Prostate gland (tissue), 2 donors: ENCODE data around the gene IDS.

Source experiments
- CTCF ChIP-seq, 4 experiments: fragments of 200-600 bp in 2 of 4; fragments of 450-650 bp in 2 of 4; sonication (generic) in 2 of 4; IDR thresholded peaks; 1 replicate in 3 of 4; 2 replicates in 1 of 4; pipeline ENCODE4 v1.5.1; 2016 to 2019; ENCODE audit warnings: antibody characterized with exemption in 4 of 4, mild to moderate bottlenecking in 2 of 4, moderate library complexity in 2 of 4
- POLR2A ChIP-seq: fragments of 450-650 bp; IDR thresholded peaks from one replicate; pipeline ENCODE4 v1.6.1; 2016; ENCODE audit warnings: antibody characterized with exemption, mild to moderate bottlenecking
- POLR2AphosphoS5 ChIP-seq: sonication (generic); formaldehyde crosslinking; IDR thresholded peaks from one replicate; pipeline ENCODE4 v1.6.1; 2017; ENCODE audit warnings: antibody characterized with exemption

GRCh38 chrX:149469406-149469805 is 35.7 kb downstream of the IDS start:
- TF ChIP-seq CTCF (IDR thresholded peaks at IDR 0.05) (no peak), POLR2A (no peak), POLR2AphosphoS5 (no peak)
